Fibroblast of lung (primary cell): Measurements from ENCODE around the gene PSMD4.

Source experiments
- CTCF ChIP-seq, 2 donors: IDR thresholded peaks in 1 of 2; conservative IDR thresholded peaks in 1 of 2; 1 replicate in 1 of 2; 2 replicates in 1 of 2; pipeline ENCODE4 v1.5.1; 2011 to 2012; ENCODE audit warnings: low read length in 2 of 2, control low read depth in 1 of 2, inconsistent platforms in 1 of 2, low read depth in 1 of 2, mild to moderate bottlenecking in 1 of 2
- EZH2 ChIP-seq: IDR thresholded peaks from 2 replicates; pipeline ENCODE4 v1.5.1; 2012; ENCODE audit warnings: low read length, control low read depth, mild to moderate bottlenecking; ENCODE audit errors: missing control alignments

- TF ChIP-seq CTCF (conservative IDR thresholded peaks at IDR 0.05 in 1 of 2, IDR thresholded peaks at IDR 0.05 in 1 of 2; ENCODE audit: low read depth in 1 of 2, low read length in 2 of 2) (no peak), EZH2 (no peak)
Observed at GRCh38 chr1:151277249-151277648, 22.7 kb downstream of the PSMD4 start.
